Bronchial epithelial cell (primary cell): ENCODE measurements around the gene HRCT1. TPM values are rescaled to one million over a fixed set of nuclear protein-coding genes. Genes with fewer than 3 reads are reported as not detected.
A peak's percentile ranks its signal among the peaks of the same experiment; 100 is the strongest.

Source experiments
- DNase-seq: peaks from one replicate; pipeline ENCODE4 v3.0.0-alpha.2; 2010; ENCODE audit warnings: low read depth
- FAIRE-seq: peaks from 2 replicates; lab custom pipeline; 2011; peaks lifted over from hg19 to GRCh38; lab: Jason Lieb, UNC
- H3K27me3 ChIP-seq: 2 replicates; pipeline ENCODE4 v1.5.1; 2011; ENCODE audit warnings: low read length; ENCODE audit not compliant: control insufficient read depth, insufficient read depth
- H3K36me3 ChIP-seq: 2 replicates; pipeline ENCODE4 v1.5.1; 2011; ENCODE audit warnings: low read length; ENCODE audit not compliant: control insufficient read depth, insufficient read depth
- H3K4me3 ChIP-seq: 2 replicates; pipeline ENCODE4 v1.5.1; 2011; ENCODE audit warnings: mild to moderate bottlenecking, low read depth, low read length, control low read depth
- total RNA-seq: library from RNA; depleted of rRNA; stranded (reverse); fragments of >200 nt; gene quantifications from 2 replicates; pipeline ENCODE4 v1.2.1, GENCODE V29; 2014
- TF ChIP-seq, protein P1 (sequence below): IDR thresholded peaks from 2 replicates; pipeline ENCODE4 v1.5.1; 2011; ENCODE audit warnings: mild to moderate bottlenecking, moderate library complexity, low read length, control low read depth, inconsistent platforms; ENCODE audit not compliant: insufficient read depth, severe bottlenecking

HRCT1 gene
- total RNA-seq, 1 donor from 2014 or later, result 0.26 TPM

DNA sequence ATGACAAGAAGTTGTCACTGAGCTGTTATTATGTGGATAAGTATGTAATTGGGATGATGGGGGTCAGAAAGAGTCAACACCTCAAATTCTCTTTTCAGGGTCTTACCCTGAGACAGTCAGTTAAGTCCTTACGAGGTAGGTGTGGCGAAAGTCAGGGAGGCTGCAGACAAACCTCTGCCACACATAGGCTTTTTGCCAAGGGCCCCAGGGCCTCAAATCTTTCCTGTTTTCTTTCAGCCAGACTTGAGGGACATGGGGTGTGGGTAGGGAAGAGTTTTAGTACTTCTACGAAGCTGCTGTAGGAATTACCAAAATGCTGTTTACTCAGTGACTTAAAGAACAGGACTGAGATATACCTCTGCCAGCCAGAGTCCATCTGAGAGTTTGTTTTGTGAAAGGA is 38.2 kb downstream of the HRCT1 start:
- TF ChIP-seq, protein P1, sequence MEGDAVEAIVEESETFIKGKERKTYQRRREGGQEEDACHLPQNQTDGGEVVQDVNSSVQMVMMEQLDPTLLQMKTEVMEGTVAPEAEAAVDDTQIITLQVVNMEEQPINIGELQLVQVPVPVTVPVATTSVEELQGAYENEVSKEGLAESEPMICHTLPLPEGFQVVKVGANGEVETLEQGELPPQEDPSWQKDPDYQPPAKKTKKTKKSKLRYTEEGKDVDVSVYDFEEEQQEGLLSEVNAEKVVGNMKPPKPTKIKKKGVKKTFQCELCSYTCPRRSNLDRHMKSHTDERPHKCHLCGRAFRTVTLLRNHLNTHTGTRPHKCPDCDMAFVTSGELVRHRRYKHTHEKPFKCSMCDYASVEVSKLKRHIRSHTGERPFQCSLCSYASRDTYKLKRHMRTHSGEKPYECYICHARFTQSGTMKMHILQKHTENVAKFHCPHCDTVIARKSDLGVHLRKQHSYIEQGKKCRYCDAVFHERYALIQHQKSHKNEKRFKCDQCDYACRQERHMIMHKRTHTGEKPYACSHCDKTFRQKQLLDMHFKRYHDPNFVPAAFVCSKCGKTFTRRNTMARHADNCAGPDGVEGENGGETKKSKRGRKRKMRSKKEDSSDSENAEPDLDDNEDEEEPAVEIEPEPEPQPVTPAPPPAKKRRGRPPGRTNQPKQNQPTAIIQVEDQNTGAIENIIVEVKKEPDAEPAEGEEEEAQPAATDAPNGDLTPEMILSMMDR, result no peak
- Histone ChIP-seq H3K36me3 (no peaks in the 10 kb centered on the region), H3K4me3 (no peak overlapping the region), H3K27me3 (no peaks in the 10 kb centered on the region)
- FAIRE-seq (no peak), DNase-seq (no peak)

DNA sequence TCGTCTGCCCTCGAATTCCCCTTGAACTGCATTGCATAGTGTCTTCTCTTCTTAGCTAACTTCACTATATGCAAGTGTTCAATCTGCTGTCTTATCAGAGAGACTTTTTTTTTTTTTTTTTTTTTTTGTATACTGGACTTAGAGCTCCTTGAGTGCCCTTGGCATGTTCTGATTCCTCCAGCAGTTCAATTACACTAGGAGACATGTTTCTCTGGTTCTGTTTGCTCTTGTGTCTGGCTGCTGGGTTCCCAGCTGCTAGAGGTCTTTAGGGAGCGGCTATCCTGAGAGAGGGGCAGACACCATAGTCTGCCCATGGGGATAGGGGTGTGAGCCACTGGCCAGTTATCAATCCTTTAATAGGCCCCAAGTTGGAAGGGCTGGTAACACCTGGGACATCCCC is 38.8 kb downstream of the HRCT1 start:
- FAIRE-seq (no peak), DNase-seq (no peak)
- Histone ChIP-seq H3K27me3 (no peaks in the 10 kb centered on the region), H3K4me3 (no peak overlapping the region), H3K36me3 (no peaks in the 10 kb centered on the region)
- TF ChIP-seq, protein P1, result no peak

DNA sequence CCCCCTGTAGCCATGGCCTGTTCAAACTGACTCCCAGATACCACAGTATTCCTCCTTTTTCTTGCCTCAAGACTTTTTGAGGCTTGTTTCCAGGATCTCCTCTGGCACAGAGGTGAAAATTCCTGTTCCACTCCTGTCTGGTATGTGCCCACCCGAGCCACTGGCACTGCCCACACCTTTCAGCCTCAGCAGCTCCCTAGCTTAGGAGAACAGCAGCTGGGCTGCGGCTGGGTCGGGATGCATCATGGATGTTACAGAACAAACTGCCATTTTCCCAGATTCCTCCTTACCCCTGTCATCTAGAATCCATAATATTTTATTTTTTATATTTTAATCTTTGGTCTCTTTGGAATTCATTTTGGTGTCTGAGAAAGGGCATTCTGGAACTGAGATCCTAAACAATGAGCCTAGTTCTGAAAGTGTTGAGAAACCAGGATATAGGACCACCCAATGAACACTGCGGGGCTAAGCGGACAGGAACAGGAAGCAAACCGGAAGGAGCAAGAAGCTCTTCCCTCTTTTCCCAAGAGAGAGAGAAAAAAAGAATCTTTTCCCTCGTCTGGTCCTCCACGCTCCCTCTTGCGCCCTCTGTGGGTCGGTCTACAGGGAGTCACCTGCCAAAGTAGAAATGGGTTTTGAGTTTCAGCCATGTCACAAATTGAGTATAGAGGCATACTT is 39.5 kb downstream of the HRCT1 start:
- no peak for FAIRE-seq

DNA sequence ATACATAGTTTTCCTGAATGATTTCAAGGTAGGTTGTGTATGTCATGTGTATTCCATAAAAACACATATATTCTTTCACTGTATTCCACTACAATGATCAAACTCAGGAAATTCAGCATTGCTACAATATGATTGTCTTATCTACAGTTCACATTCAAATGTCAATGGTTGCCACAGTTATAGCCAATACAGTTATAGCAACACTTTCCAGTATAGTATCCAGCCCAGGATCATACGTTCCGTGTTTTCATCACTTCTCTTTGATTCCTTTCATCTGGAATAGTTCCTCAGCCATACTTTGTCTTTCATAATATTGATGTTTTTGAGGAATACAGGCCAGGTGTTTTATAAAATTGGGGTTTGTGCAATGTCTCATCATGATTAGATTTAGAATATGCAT is 42.4 kb downstream of the HRCT1 start:
- Histone ChIP-seq H3K27me3 (no peaks in the 10 kb centered on the region), H3K4me3 (no peak overlapping the region), H3K36me3 (no peaks in the 10 kb centered on the region)
- FAIRE-seq (no peak), DNase-seq (no peak)
- TF ChIP-seq, protein P1, result no peak

More for the DNA sequence above, 39.5 kb downstream of the HRCT1 start:
- Histone ChIP-seq H3K27me3 (no peaks in the 10 kb centered on the region), H3K36me3 (no peaks in the 10 kb centered on the region), H3K4me3 (no peak overlapping the region)
- TF ChIP-seq, protein P1, result peak; percentile 75
- DNase-seq, result peak; percentile 64

DNA sequence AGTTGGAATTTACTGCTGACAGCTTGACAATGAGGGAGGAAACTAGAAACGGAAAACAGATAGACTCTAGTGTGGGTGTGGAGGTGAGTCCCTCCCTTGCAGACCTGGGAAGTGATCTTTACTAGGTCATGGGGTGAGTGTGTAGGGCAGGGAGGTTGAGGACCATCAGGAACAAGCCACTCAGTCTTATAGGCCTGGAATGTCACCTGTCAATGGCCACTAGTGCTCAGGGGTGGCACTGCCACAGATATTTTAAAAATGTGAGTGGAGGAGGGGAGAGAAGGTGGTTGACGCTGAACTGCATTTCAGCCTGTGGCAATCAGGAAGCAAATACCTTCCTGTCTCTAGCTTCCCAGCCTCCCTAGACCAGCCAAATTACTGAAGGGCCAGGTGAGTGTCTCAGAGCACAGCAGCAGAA is 42.9 kb downstream of the HRCT1 start:
- H3K27me3 ChIP-seq, result no peaks in the 10 kb centered on the region
- H3K36me3 ChIP-seq, result no peaks in the 10 kb centered on the region
- no peak overlapping the region for H3K4me3 ChIP-seq
- TF ChIP-seq, protein P1, result no peak
- FAIRE-seq (no peak), DNase-seq (no peak)

DNA sequence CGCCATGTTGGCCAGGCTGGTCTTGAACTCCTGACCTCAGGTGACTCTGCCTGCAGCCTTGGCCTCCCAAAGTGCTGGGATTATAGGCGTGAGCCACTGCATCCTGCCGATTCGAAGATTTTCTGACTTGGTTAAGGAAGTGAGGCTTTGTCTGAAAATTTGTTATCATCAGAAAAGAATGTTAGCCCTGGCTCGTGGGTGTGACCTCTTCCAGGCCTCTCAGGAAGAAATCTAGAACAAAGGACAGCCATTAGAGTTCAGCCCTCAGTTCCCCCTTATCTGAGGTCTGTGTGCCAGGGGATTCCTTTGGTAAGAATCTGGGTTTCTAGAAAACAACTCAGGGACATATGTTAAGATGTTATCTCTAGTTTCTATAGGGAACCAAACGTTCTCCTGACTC is 45.7 kb downstream of the HRCT1 start:
- DNase-seq (peak; percentile 51), FAIRE-seq (no peak)
- Histone ChIP-seq H3K36me3 (no peaks in the 10 kb centered on the region), H3K4me3 (no peak overlapping the region), H3K27me3 (no peaks in the 10 kb centered on the region)
- TF ChIP-seq, protein P1, result no peak
